CD4-positive, alpha-beta T cell (primary cell): ENCODE results near the gene ITGB2. TPM values are rescaled to one million over a fixed set of nuclear protein-coding genes. Genes with fewer than 3 reads are reported as not detected.

Source experiments
- ATAC-seq: fragments of 200-7000 bp; cut with Tn5 transposase; one replicate; pipeline ENCODE4 v1.10.0; 2022; ENCODE audit warnings: mild to moderate bottlenecking; ENCODE audit not compliant: poor library complexity
- CTCF ChIA-PET: fragments of 350-600 bp; sonication (Branson Sonifier 250); formaldehyde crosslinking; loops from one replicate; lab custom pipeline; 2021; ENCODE audit warnings: antibody characterized with exemption, inconsistent platforms; lab: Charles Lee
- POLR2A ChIA-PET: fragments of 350-600 bp; sonication (Branson Sonifier 250); formaldehyde crosslinking; loops from one replicate; lab custom pipeline; 2021; ENCODE audit warnings: antibody characterized with exemption, inconsistent platforms; lab: Charles Lee
- DNase-seq, 14 experiments: peaks; one replicate each; pipeline ENCODE4 v3.0.0-alpha.2; 2013 to 2020; ENCODE audit warnings: mixed read lengths in 2 of 14
- H3K27ac ChIP-seq, 2 donors: one replicate each; pipeline versions ENCODE4 v1.5.1 to v1.7.0; 2013; ENCODE audit warnings: low read length in 2 of 2, low read depth in 1 of 2, mild to moderate bottlenecking in 1 of 2
- H3K27me3 ChIP-seq, 2 experiments: 1 replicate in 1 of 2; 2 replicates in 1 of 2; pipeline versions ENCODE4 v1.6.1 to v1.7.0; 2013; ENCODE audit warnings: low read length in 2 of 2, control low read depth in 1 of 2, mild to moderate bottlenecking in 1 of 2, moderate library complexity in 1 of 2; ENCODE audit not compliant: insufficient read depth in 2 of 2, control insufficient read depth in 1 of 2
- H3K36me3 ChIP-seq: one replicate; pipeline ENCODE4 v1.6.1; 2013; ENCODE audit warnings: low read length, control low read depth; ENCODE audit not compliant: insufficient read depth
- H3K4me1 ChIP-seq: one replicate; pipeline ENCODE4 v1.6.1; 2013; ENCODE audit warnings: low read length, control low read depth; ENCODE audit not compliant: insufficient read depth
- H3K4me3 ChIP-seq: one replicate; pipeline ENCODE4 v1.5.1; 2013; ENCODE audit warnings: mild to moderate bottlenecking, low read length, moderate library complexity
- H3K9me3 ChIP-seq, 2 experiments: 1 replicate in 1 of 2; 2 replicates in 1 of 2; pipeline versions ENCODE4 v1.6.1 to v1.7.0; 2013; ENCODE audit warnings: low read length in 2 of 2, mild to moderate bottlenecking in 2 of 2, control low read depth in 1 of 2, moderate library complexity in 1 of 2; ENCODE audit not compliant: control insufficient read depth in 1 of 2, insufficient read depth in 1 of 2
- H3K27ac Mint-ChIP-seq: one replicate; pipeline ENCODE4 v1.8.0; 2020; ENCODE audit warnings: mixed read lengths
- H3K27me3 Mint-ChIP-seq: one replicate; pipeline ENCODE4 v1.8.0; 2021; ENCODE audit warnings: mixed read lengths
- H3K36me3 Mint-ChIP-seq: one replicate; pipeline ENCODE4 v1.8.0; 2021; ENCODE audit warnings: low read depth, mixed read lengths
- H3K4me1 Mint-ChIP-seq: one replicate; pipeline ENCODE4 v1.8.0; 2021; ENCODE audit warnings: low read depth, mixed read lengths
- H3K4me3 Mint-ChIP-seq: one replicate; pipeline ENCODE4 v1.8.0; 2020; ENCODE audit warnings: mild to moderate bottlenecking, mixed read lengths
- H3K9me3 Mint-ChIP-seq: one replicate; pipeline ENCODE4 v1.8.0; 2020; ENCODE audit warnings: mixed read lengths
- CTCF ChIP-seq: fragments of 200-600 bp; IDR thresholded peaks from one replicate; pipeline ENCODE4 v1.8.0; 2022; ENCODE audit warnings: antibody characterized with exemption, mild to moderate bottlenecking
- intact Hi-C, 2 experiments: fragments of 100-400 bp; cut with DNase I in 1 of 2; cut with micrococcal nuclease in 1 of 2; formaldehyde crosslinking; loops; one replicate each; pipeline versions ENCODE4 v1.15.1 to v1.9.0; 2023 to 2025; cut with DNase I, micrococcal nuclease
- total RNA-seq, 174 experiments: library from RNA in 2 of 174; stranded (reverse) in 2 of 174; gene quantifications; one replicate each; pipeline ENCODE4 v1.2.3 and lab custom pipeline; 2021 to 2026

Gene ITGB2
- total RNA-seq, 2 experiments from 2014 or later: 283 to 284 TPM

GRCh38 chr21:44947930-44948331, 27.2 kb upstream of the ITGB2 start:
- Histone ChIP-seq H3K27me3 (no peaks in the 10 kb centered on the region), H3K9me3 (no peaks in the 10 kb centered on the region), H3K27ac (no peak overlapping the region), H3K4me3 (no peak overlapping the region), H3K36me3 (peaks cover 60% of the 10 kb centered on the region), H3K4me1 (peaks cover 27% of the 10 kb centered on the region)
- DNase-seq (peak in 1 of 14 experiments; percentile 12), ATAC-seq (no peak)
- Mint-ChIP-seq H3K27me3 (no peaks in the 10 kb centered on the region), H3K9me3 (no peaks in the 10 kb centered on the region), H3K27ac (no peak overlapping the region), H3K36me3 (peaks cover 47% of the 10 kb centered on the region), H3K4me1 (peaks cover 8% of the 10 kb centered on the region), H3K4me3 (no peak overlapping the region)
- CTCF ChIA-PET: interaction anchor here (0.7 to 1.5 kb wide), 3 partner anchors 180 to 192 kb away, joined by 4 to 7 read pairs (median 4); no protein-coding TSS in a partner anchor
- POLR2A ChIA-PET: no interaction called here
- TF ChIP-seq CTCF: no peak
- intact Hi-C loops: no loop called here

- Mint-ChIP-seq H3K27ac (no peak overlapping the region), H3K9me3 (no peaks in the 10 kb centered on the region), H3K4me3 (no peak overlapping the region), H3K36me3 (peaks cover 53% of the 10 kb centered on the region), H3K27me3 (no peaks in the 10 kb centered on the region), H3K4me1 (peaks cover 14% of the 10 kb centered on the region)
- no peak for ATAC-seq
- H3K4me1 ChIP-seq: peaks cover 33% of the 10 kb centered on the region
- CTCF ChIA-PET: interaction anchor here (1.5 kb wide), 1 partner anchor 193 kb away, joined by 4 read pairs; no protein-coding TSS in a partner anchor
- no peak for TF ChIP-seq CTCF
- intact Hi-C loops: no loop called here
- H3K9me3 ChIP-seq: no peaks in the 10 kb centered on the region
- DNase-seq: peak in 1 of 14 experiments; percentile 3
- no peaks in the 10 kb centered on the region for H3K27me3 ChIP-seq
- H3K36me3 ChIP-seq: peaks cover 56% of the 10 kb centered on the region
- no peak overlapping the region for H3K27ac ChIP-seq
- POLR2A ChIA-PET: no interaction called here
- H3K4me3 ChIP-seq: no peak overlapping the region
Observed at GRCh38 chr21:44947111-44947929, 26.6 kb upstream of the ITGB2 start.

GRCh38 chr21:44946254-44947041, 25.7 kb upstream of the ITGB2 start:
- Histone ChIP-seq H3K27ac (no peak overlapping the region), H3K36me3 (peaks cover 50% of the 10 kb centered on the region), H3K27me3 (no peaks in the 10 kb centered on the region), H3K9me3 (no peaks in the 10 kb centered on the region), H3K4me1 (peaks cover 42% of the 10 kb centered on the region), H3K4me3 (no peak overlapping the region)
- Mint-ChIP-seq H3K36me3 (peaks cover 56% of the 10 kb centered on the region), H3K9me3 (no peaks in the 10 kb centered on the region), H3K4me1 (peaks cover 21% of the 10 kb centered on the region), H3K27me3 (no peaks in the 10 kb centered on the region), H3K4me3 (no peak overlapping the region), H3K27ac (no peak overlapping the region)
- ChIA-PET CTCF (interaction anchor here (1.5 kb wide), 1 partner anchor 194 kb away, joined by 4 read pairs; no protein-coding TSS in a partner anchor), POLR2A (interaction anchor here (0.8 kb wide), 1 partner anchor 182 kb away, joined by 3 read pairs; no protein-coding TSS in a partner anchor)
- no peak for TF ChIP-seq CTCF
- intact Hi-C loops: no loop called here
- peak in 1 of 14 experiments; percentile 3 for DNase-seq
- ATAC-seq: no peak
